Measurements from ENCODE around the gene SLC6A1. TPM values are rescaled to one million over a fixed set of nuclear protein-coding genes. Genes with fewer than 3 reads are reported as not detected.

The SLC6A1 gene
- total RNA-seq, 2 experiments from 2014 or later, result not detected

- DNase-seq (ENCODE audit: low spot score), result no peak
- Histone ChIP-seq H3K4me3 (ENCODE audit: low read depth, low read length, poor library complexity, severe bottlenecking) (no peak overlapping the region), H3K79me2 (ENCODE audit: insufficient read depth, low read depth, low read length) (no peaks in the 10 kb centered on the region), H3K27ac (ENCODE audit: low read depth, low read length, poor library complexity, severe bottlenecking) (no peak overlapping the region), H3K4me2 (ENCODE audit: low read length) (no peak overlapping the region), H3K9me3 (ENCODE audit: low read length) (no peaks in the 10 kb centered on the region), H3K4me1 (ENCODE audit: insufficient read depth, low read length, poor library complexity, severe bottlenecking) (no peaks in the 10 kb centered on the region), H2AFZ (ENCODE audit: low read length) (no peak overlapping the region), H3K9me2 (ENCODE audit: insufficient read depth, low read length) (no peaks in the 10 kb centered on the region), H3K36me3 (ENCODE audit: insufficient read depth, low read length) (no peaks in the 10 kb centered on the region), H4K20me1 (ENCODE audit: insufficient read depth, low read length) (no peaks in the 10 kb centered on the region)
- no peak for TF ChIP-seq EZH2phosphoT487 (IDR thresholded peaks at IDR 0.05; ENCODE audit: borderline replicate concordance, low read depth, low read length)
- TF ChIP-seq CTCF (conservative IDR thresholded peaks at IDR 0.05; ENCODE audit: low read length), result no peak
- no TSS peak for BruUV-seq (replicated peaks)
- ChIA-PET CTCF (ENCODE audit: unreplicated experiment) (no interaction called here), POLR2A (no interaction called here)
- intact Hi-C loops (cut with micrococcal nuclease; ENCODE audit: unreplicated experiment), result no loop called here
Measured at GRCh38 chr3:10974746-10975375, 17.7 kb upstream of the SLC6A1 start.

GRCh38 chr3:10975695-10976234, 16.8 kb upstream of the SLC6A1 start:
- CTCF ChIA-PET (ENCODE audit: unreplicated experiment), result no interaction called here
- H3K27ac ChIP-seq (ENCODE audit: low read depth, low read length, poor library complexity, severe bottlenecking), result no peak overlapping the region
- H3K9me2 ChIP-seq (ENCODE audit: insufficient read depth, low read length), result no peaks in the 10 kb centered on the region
- no peaks in the 10 kb centered on the region for H3K36me3 ChIP-seq (ENCODE audit: insufficient read depth, low read length)
- DNase-seq (ENCODE audit: low spot score), result no peak
- no peaks in the 10 kb centered on the region for H3K79me2 ChIP-seq (ENCODE audit: insufficient read depth, low read depth, low read length)
- intact Hi-C loops (cut with micrococcal nuclease; ENCODE audit: unreplicated experiment), result no loop called here
- POLR2A ChIA-PET, result no interaction called here
- H3K9me3 ChIP-seq (ENCODE audit: low read length), result no peaks in the 10 kb centered on the region
- no peak for TF ChIP-seq CTCF (conservative IDR thresholded peaks at IDR 0.05; ENCODE audit: low read length)
- TF ChIP-seq EZH2phosphoT487 (IDR thresholded peaks at IDR 0.05; ENCODE audit: borderline replicate concordance, low read depth, low read length), result no peak
- H2AFZ ChIP-seq (ENCODE audit: low read length), result no peak overlapping the region
- no peak overlapping the region for H3K4me2 ChIP-seq (ENCODE audit: low read length)
- no peaks in the 10 kb centered on the region for H4K20me1 ChIP-seq (ENCODE audit: insufficient read depth, low read length)
- H3K4me3 ChIP-seq (ENCODE audit: low read depth, low read length, poor library complexity, severe bottlenecking), result no peak overlapping the region
- no peaks in the 10 kb centered on the region for H3K4me1 ChIP-seq (ENCODE audit: insufficient read depth, low read length, poor library complexity, severe bottlenecking)
- no TSS peak for BruUV-seq (replicated peaks)

GRCh38 chr3:10976770-10977169, 15.8 kb upstream of the SLC6A1 start:
- no peaks in the 10 kb centered on the region for H3K9me3 ChIP-seq (ENCODE audit: low read length)
- no peaks in the 10 kb centered on the region for H3K9me2 ChIP-seq (ENCODE audit: insufficient read depth, low read length)
- no peak overlapping the region for H3K4me2 ChIP-seq (ENCODE audit: low read length)
- no peaks in the 10 kb centered on the region for H3K79me2 ChIP-seq (ENCODE audit: insufficient read depth, low read depth, low read length)
- H4K20me1 ChIP-seq (ENCODE audit: insufficient read depth, low read length), result no peaks in the 10 kb centered on the region
- H3K4me1 ChIP-seq (ENCODE audit: insufficient read depth, low read length, poor library complexity, severe bottlenecking), result no peaks in the 10 kb centered on the region
- no TSS peak for BruUV-seq (replicated peaks)
- CTCF ChIA-PET (ENCODE audit: unreplicated experiment), result no interaction called here
- H3K36me3 ChIP-seq (ENCODE audit: insufficient read depth, low read length), result no peaks in the 10 kb centered on the region
- POLR2A ChIA-PET, result no interaction called here
- TF ChIP-seq EZH2phosphoT487 (IDR thresholded peaks at IDR 0.05; ENCODE audit: borderline replicate concordance, low read depth, low read length), result no peak
- TF ChIP-seq CTCF (conservative IDR thresholded peaks at IDR 0.05; ENCODE audit: low read length), result no peak
- H3K4me3 ChIP-seq (ENCODE audit: low read depth, low read length, poor library complexity, severe bottlenecking), result no peak overlapping the region
- H2AFZ ChIP-seq (ENCODE audit: low read length), result no peak overlapping the region
- intact Hi-C loops (cut with micrococcal nuclease; ENCODE audit: unreplicated experiment), result no loop called here
- H3K27ac ChIP-seq (ENCODE audit: low read depth, low read length, poor library complexity, severe bottlenecking), result no peak overlapping the region
- no peak for DNase-seq (ENCODE audit: low spot score)
